Uterus (tissue), 2 donors: ENCODE data around the gene LGALS9C.
"Not testable (repeated sequence)": the region's sequence is repeated elsewhere in the genome, so short reads cannot be mapped to it uniquely, and the experiment has no call there.

ENCODE experiments used
- POLR2A ChIP-seq, 2 donors: fragments of 450-650 bp; IDR thresholded peaks; one replicate each; pipeline ENCODE4 v1.6.1; 2016; ENCODE audit warnings: antibody characterized with exemption in 2 of 2, mild to moderate bottlenecking in 1 of 2, moderate library complexity in 1 of 2
- TF ChIP-seq, protein P1 (sequence below), 4 experiments: fragments of 200-600 bp in 2 of 4; fragments of 450-650 bp in 2 of 4; sonication (generic) in 2 of 4; IDR thresholded peaks; one replicate each; pipeline ENCODE4 v1.5.1; 2016 to 2019; ENCODE audit warnings: antibody characterized with exemption in 4 of 4, mild to moderate bottlenecking in 2 of 4, moderate library complexity in 1 of 4

DNA sequence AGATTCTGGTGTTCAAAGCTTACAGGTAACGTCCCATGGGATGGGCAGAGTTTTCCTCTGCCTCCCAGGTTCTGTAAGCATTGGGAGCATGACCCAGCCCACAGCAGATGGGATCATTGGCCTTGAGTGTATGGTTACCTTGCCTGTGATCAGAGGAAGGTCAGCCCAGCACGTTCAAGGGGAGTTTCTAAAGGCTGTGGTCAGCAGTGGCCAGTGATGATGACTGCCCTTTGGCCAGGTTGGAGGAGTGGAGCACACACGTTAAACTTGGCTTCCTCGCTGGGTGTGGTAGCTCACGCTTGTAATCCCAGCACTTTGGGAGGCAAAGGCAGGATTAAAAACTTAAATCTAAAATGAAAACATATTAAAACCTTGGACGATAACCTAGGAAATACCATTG, 51.8 kb downstream of the LGALS9C start:
- TF ChIP-seq, protein P1, sequence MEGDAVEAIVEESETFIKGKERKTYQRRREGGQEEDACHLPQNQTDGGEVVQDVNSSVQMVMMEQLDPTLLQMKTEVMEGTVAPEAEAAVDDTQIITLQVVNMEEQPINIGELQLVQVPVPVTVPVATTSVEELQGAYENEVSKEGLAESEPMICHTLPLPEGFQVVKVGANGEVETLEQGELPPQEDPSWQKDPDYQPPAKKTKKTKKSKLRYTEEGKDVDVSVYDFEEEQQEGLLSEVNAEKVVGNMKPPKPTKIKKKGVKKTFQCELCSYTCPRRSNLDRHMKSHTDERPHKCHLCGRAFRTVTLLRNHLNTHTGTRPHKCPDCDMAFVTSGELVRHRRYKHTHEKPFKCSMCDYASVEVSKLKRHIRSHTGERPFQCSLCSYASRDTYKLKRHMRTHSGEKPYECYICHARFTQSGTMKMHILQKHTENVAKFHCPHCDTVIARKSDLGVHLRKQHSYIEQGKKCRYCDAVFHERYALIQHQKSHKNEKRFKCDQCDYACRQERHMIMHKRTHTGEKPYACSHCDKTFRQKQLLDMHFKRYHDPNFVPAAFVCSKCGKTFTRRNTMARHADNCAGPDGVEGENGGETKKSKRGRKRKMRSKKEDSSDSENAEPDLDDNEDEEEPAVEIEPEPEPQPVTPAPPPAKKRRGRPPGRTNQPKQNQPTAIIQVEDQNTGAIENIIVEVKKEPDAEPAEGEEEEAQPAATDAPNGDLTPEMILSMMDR (IDR thresholded peaks at IDR 0.05), result not testable (repeated sequence)
- TF ChIP-seq POLR2A (IDR thresholded peaks at IDR 0.05), result not testable (repeated sequence)
